HL-60 (cell line): ENCODE data around the gene KCNG2.

Experiments used
- DNase-seq, 2 experiments: peaks; one replicate each; pipeline ENCODE4 v3.0.0-alpha.2; 2010 to 2020; ENCODE audit warnings: low read depth in 1 of 2, low spot score in 1 of 2
- H3K27ac ChIP-seq: fragments of 250-450 bp; sonication (Bioruptor Pico); replicated peaks from 2 replicates; pipeline ENCODE4 v1.5.1; 2020; ENCODE audit warnings: mild to moderate bottlenecking, moderate library complexity
- H3K27me3 ChIP-seq: fragments of 250-450 bp; sonication (Bioruptor Pico); 2 replicates; pipeline ENCODE4 v1.5.1; 2021; ENCODE audit warnings: mild to moderate bottlenecking, moderate library complexity; ENCODE audit not compliant: insufficient read depth, poor library complexity, severe bottlenecking
- H3K4me3 ChIP-seq: replicated peaks from 2 replicates; pipeline ENCODE4 v1.5.1; 2011; ENCODE audit warnings: mild to moderate bottlenecking, control low read depth, low read length; ENCODE audit not compliant: insufficient read depth
- CTCF ChIP-seq: IDR thresholded peaks from one replicate; pipeline ENCODE4 v1.5.1; 2011; ENCODE audit warnings: low read length, control low read depth, inconsistent platforms; ENCODE audit not compliant: insufficient read depth
- GABPA ChIP-seq: IDR thresholded peaks from 2 replicates; pipeline ENCODE4 v1.6.1; 2012; ENCODE audit warnings: low read depth
- POLR2AphosphoS5 ChIP-seq: IDR thresholded peaks from 2 replicates; pipeline ENCODE4 v1.6.1; 2012; ENCODE audit warnings: low read depth
- REST ChIP-seq: IDR thresholded peaks from 2 replicates; pipeline ENCODE4 v1.6.1; 2012; ENCODE audit warnings: low read depth; ENCODE audit not compliant: insufficient replicate concordance
- SPI1 ChIP-seq: IDR thresholded peaks from 2 replicates; pipeline ENCODE4 v1.6.1; 2012; ENCODE audit warnings: low read depth, mild to moderate bottlenecking, borderline replicate concordance

The KCNG2 gene

GRCh38 chr18:79905993-79906392, 108.3 kb downstream of the KCNG2 start:
- no peaks in the 10 kb centered on the region for H3K27me3 ChIP-seq
- no peak for DNase-seq
- TF ChIP-seq SPI1 (no peak), CTCF (no peak), GABPA (no peak), REST (no peak), POLR2AphosphoS5 (no peak)
- H3K4me3 ChIP-seq: no peak overlapping the region
- no peak overlapping the region for H3K27ac ChIP-seq

- Histone ChIP-seq H3K27ac (no peak overlapping the region), H3K27me3 (no peaks in the 10 kb centered on the region), H3K4me3 (no peak overlapping the region)
- no peak for DNase-seq
- no peak for TF ChIP-seq CTCF
- TF ChIP-seq GABPA: no peak
- TF ChIP-seq POLR2AphosphoS5: no peak
- no peak for TF ChIP-seq REST
- TF ChIP-seq SPI1: no peak
These were observed 109.0 kb downstream of the KCNG2 start for GRCh38 chr18:79906706-79907105.

GRCh38 chr18:79910563-79911343, 113.0 kb downstream of the KCNG2 start:
- no peaks in the 10 kb centered on the region for H3K27me3 ChIP-seq
- DNase-seq: no peak
- TF ChIP-seq GABPA: no peak
- no peak for TF ChIP-seq REST
- TF ChIP-seq SPI1: no peak
- TF ChIP-seq CTCF: no peak
- no peak for TF ChIP-seq POLR2AphosphoS5
- no peak overlapping the region for H3K27ac ChIP-seq
- H3K4me3 ChIP-seq: no peak overlapping the region
